22Rv1 (cell line): ENCODE results near the gene SORBS1.
A peak's percentile ranks its signal among the peaks of the same experiment; 100 is the strongest.

ENCODE experiments used
- H3K27ac ChIP-seq: fragments of 450-650 bp; 2 replicates; pipeline ENCODE4 v1.5.1; 2017
- ZFX ChIP-seq: fragments of 450-650 bp; IDR thresholded peaks from 2 replicates; pipeline ENCODE4 v1.6.1; 2017; ENCODE audit warnings: antibody characterized with exemption, borderline replicate concordance
- TF ChIP-seq, protein P1 (sequence below): fragments of 450-650 bp; IDR thresholded peaks from 2 replicates; pipeline ENCODE4 v1.5.1; 2017; ENCODE audit warnings: mild to moderate bottlenecking

Gene SORBS1

DNA sequence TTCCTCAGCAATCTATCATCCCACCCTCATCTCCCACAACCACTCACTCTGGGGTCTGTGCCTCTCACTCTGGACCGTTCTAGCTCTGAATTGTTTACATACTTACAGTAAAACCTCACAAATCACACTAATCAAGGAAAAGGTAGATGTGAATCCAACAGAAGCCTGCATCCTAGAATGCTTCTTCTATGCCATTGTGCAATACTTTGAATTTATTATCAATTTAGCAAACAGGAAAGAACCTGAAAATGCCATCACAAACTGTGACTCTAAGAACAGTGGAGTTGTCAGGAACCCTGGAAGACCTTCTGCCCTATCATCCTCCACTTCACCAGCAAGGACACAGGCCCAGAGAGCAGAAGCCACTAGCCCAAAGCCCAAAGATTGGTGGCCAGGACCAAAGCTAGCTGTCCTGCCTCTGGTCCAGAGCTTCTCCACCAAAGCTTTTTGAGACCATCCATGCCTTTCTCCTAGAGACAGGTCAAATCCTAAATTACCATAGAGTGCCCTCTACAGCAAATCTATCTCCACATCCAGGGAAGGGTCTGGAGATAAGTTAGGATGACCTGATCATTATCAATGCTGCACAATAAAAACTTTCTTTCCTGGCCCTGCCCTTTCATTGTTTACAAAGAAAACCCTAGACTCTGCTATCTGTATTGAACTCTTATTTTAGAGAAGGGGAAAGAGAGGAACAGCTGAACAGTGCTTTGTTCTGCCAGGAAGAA lies 2.4 kb downstream of the SORBS1 start:
- TF ChIP-seq, protein P1, sequence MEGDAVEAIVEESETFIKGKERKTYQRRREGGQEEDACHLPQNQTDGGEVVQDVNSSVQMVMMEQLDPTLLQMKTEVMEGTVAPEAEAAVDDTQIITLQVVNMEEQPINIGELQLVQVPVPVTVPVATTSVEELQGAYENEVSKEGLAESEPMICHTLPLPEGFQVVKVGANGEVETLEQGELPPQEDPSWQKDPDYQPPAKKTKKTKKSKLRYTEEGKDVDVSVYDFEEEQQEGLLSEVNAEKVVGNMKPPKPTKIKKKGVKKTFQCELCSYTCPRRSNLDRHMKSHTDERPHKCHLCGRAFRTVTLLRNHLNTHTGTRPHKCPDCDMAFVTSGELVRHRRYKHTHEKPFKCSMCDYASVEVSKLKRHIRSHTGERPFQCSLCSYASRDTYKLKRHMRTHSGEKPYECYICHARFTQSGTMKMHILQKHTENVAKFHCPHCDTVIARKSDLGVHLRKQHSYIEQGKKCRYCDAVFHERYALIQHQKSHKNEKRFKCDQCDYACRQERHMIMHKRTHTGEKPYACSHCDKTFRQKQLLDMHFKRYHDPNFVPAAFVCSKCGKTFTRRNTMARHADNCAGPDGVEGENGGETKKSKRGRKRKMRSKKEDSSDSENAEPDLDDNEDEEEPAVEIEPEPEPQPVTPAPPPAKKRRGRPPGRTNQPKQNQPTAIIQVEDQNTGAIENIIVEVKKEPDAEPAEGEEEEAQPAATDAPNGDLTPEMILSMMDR = no peak
- no peak for TF ChIP-seq ZFX
- no peak overlapping the region for H3K27ac ChIP-seq

DNA sequence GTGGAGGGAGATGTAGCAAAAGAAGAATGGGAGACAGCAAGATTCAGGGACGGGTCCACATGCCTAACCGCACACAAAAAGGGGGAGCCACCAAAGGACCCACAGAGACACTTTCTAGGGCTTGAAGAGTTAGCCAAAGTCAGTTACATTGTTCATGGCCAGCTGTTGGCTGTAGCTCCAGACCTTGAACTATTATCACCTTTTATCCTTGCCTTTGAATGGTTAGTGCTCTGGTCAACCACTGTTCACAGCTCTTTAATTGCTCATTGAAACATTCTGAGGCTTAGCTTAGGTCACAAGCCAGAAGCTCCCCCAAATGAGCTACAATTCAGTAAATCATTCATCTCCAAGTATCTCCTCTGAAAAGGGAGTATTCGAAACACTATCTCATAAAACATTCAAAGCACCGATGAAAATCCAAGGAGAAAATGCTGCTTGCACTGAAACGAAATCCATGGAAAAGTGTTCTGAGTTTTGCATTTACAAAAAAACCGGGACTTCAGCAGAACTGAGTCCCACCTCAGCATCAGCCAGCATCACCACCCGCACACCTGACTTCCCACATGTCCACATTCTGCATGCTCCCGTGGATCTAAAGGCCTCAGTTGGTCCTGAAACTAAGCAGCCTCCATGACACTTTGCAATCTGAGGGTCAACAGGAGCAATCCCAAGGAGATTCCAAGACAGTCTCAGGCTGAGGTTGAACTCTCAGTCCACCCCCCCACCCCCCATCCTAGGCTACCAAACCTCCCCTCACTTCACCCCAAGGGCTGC lies 4.0 kb downstream of the SORBS1 start:
- TF ChIP-seq, protein P1 = no peak
- no peak for TF ChIP-seq ZFX
- H3K27ac ChIP-seq = no peak overlapping the region

DNA sequence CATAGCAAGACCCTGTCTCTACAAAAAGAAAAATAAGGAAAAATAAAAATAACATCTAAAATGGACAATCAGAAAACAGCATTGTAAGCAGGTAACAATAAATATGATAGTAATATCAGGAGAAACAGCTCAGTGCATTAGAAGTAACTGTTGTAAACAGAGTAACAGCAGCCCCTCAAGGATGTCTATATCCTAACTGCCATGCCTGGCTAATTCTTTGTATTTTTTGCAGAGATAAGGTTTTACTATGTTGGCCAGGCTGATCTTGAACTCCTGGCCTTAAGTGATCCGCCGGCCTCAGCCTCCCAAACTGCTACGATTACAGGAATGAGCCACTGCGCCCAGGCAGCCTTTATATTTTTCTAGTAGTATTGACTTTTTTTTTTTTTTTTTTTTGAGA lies 7.5 kb downstream of the SORBS1 start:
- no peak overlapping the region for H3K27ac ChIP-seq
- TF ChIP-seq, protein P1 = no peak
- no peak for TF ChIP-seq ZFX

DNA sequence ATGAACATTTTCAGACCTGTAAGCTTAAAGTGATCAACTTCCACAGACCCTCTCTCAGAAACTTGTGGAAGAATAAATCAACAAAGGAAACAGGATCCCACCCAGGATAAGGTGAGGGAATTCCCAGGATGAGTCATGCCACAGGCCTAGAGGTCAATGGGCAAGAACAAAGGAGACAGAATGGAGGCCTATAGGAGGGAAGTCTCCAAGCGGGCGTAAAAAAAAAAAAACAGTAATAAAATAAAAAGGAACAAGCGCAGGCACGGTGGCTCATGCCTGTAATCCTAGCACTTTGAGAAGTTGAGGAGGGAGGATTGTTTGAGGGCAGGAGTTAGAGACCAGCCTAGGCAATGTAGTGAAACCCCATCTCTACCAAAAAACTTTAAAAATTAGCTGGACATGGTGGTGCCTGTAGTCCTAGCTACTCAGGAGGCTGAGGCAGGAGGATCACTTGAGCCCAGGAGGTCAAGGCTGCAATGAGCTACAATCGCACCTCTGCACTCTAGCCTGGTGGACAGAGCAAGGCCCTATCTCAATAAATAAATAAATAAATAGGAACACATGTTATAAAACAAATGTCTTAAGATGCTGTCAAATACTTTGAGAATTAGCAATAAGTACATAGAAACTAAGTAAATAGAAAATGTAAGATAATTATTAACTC lies 8.4 kb downstream of the SORBS1 start:
- TF ChIP-seq, protein P1 = no peak
- no peak for TF ChIP-seq ZFX
- H3K27ac ChIP-seq = no peak overlapping the region

DNA sequence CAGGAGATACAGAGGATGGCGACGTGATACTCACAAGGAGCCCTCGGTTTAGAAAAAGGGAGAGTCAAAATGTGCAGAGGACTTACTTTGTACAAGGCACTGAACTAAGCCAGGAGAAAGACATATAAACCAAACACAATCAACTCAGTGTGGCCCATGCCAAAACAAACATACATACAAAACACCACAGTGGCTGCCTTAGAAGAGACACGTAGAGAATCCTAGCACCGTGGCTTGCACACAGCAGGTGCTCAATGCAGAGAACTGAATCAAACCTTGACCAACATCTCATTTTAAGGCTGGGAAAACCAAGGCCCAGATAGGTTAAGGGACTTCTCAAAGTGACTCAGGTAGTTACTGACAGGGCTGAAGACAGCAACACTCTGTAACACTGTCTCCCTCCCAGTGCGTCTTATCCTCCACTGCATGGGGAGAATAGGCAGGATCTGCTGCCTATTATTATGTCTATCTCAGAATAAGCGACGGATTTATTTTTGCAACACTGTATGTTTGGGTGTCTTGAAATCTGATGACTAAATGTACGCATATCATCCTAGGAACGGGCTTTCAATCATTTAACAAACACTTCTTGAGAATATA lies 11.0 kb downstream of the SORBS1 start:
- TF ChIP-seq, protein P1 = no peak
- TF ChIP-seq ZFX = no peak

DNA sequence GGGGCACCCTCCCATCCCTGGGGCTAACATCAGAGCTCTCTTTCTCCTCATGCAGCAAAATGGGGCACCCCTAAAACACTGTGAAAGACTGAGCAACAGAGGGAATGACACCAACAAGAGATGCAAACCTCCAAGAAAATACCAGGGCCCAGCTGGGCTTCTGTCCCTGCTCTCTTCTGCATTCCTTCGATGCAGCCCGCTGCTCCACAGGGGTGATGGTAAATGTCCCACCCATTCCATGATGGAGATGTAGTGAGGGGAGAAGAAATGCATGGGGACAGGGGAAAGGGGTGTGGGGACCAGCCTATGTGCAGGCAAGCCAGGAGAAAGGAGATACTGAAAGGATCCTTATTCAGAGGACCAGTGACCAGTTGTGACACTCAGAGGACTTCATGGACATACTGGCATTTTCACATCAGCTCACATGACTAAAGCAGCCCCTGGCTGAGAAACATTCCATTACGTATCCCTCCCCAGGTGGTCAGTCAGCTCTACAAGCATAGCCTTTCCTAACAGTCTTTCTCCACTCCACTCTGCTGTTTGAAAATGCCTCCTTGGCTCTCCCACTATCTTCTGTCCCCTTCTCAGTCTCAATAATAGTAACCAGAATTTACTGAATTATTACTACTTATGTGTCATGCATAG lies 13.3 kb downstream of the SORBS1 start:
- no peak overlapping the region for H3K27ac ChIP-seq
- TF ChIP-seq, protein P1 = no peak
- TF ChIP-seq ZFX = no peak

More for the DNA sequence above, 11.0 kb downstream of the SORBS1 start:
- H3K27ac ChIP-seq = peak overlapping the region; percentile 64
